Liver (tissue), 9 donors: ENCODE data around the gene ZC3H13. TPM values are rescaled to one million over a fixed set of nuclear protein-coding genes. Genes with fewer than 3 reads are reported as not detected.

Source experiments
- DNase-seq: peaks from one replicate; pipeline ENCODE4 v3.0.0-alpha.2; 2017; ENCODE audit warnings: low spot score
- H3K27ac ChIP-seq, 2 donors: one replicate each; pipeline ENCODE4 v1.7.0; 2013; ENCODE audit warnings: inconsistent platforms in 2 of 2, low read length in 2 of 2, control low read depth in 1 of 2, low read depth in 1 of 2, mild to moderate bottlenecking in 1 of 2
- H3K27me3 ChIP-seq, 4 donors: one replicate each; pipeline versions ENCODE4 v1.6.1 to v1.7.0; 2013; ENCODE audit warnings: low read length in 3 of 4, inconsistent platforms in 1 of 4, mild to moderate bottlenecking in 1 of 4, moderate library complexity in 1 of 4; ENCODE audit not compliant: control insufficient read depth in 4 of 4, insufficient read depth in 4 of 4
- H3K36me3 ChIP-seq, 4 donors: one replicate each; pipeline versions ENCODE4 v1.6.1 to v1.7.0; 2013; ENCODE audit warnings: low read length in 3 of 4, mild to moderate bottlenecking in 3 of 4, low read depth in 1 of 4, moderate library complexity in 1 of 4; ENCODE audit not compliant: control insufficient read depth in 4 of 4, insufficient read depth in 3 of 4
- H3K4me1 ChIP-seq, 4 donors: one replicate each; pipeline versions ENCODE4 v1.6.1 to v1.7.0; 2013; ENCODE audit warnings: low read length in 3 of 4, mild to moderate bottlenecking in 3 of 4, moderate library complexity in 1 of 4; ENCODE audit not compliant: control insufficient read depth in 4 of 4, insufficient read depth in 4 of 4
- H3K4me3 ChIP-seq, 3 donors: one replicate each; pipeline versions ENCODE4 v1.6.1 to v1.7.0; 2013; ENCODE audit warnings: low read length in 3 of 3, control low read depth in 1 of 3, low read depth in 1 of 3, mild to moderate bottlenecking in 1 of 3
- H3K9ac ChIP-seq, 2 donors: one replicate each; pipeline ENCODE4 v1.7.0; 2013; ENCODE audit warnings: low read length in 2 of 2, mild to moderate bottlenecking in 2 of 2, moderate library complexity in 2 of 2, control low read depth in 1 of 2, low read depth in 1 of 2
- H3K9me3 ChIP-seq, 4 donors: one replicate each; pipeline versions ENCODE4 v1.6.1 to v1.7.0; 2013; ENCODE audit warnings: low read length in 3 of 4; ENCODE audit not compliant: control insufficient read depth in 4 of 4
- CTCF ChIP-seq: fragments of 150-350 bp; IDR thresholded peaks from 2 replicates; pipeline ENCODE4 v1.5.1; 2017; ENCODE audit warnings: improper control_type of control experiment, low read depth, low read length; ENCODE audit not compliant: missing input control
- EGR1 ChIP-seq, 2 donors: IDR thresholded peaks; 2 replicates each; pipeline ENCODE4 v1.6.1; 2016 to 2018; ENCODE audit warnings: antibody characterized with exemption in 2 of 2, low read depth in 2 of 2
- FOXA1 ChIP-seq: IDR thresholded peaks from 2 replicates; pipeline ENCODE4 v1.6.1; 2016; ENCODE audit warnings: antibody characterized with exemption
- GABPA ChIP-seq, 2 donors: IDR thresholded peaks in 1 of 2; conservative IDR thresholded peaks in 1 of 2; 2 replicates each; pipeline ENCODE4 v1.6.1; 2016; ENCODE audit warnings: antibody characterized with exemption in 2 of 2, mild to moderate bottlenecking in 1 of 2, moderate library complexity in 1 of 2
- HNF4A ChIP-seq, 2 donors: conservative IDR thresholded peaks; 2 replicates each; pipeline ENCODE4 v1.6.1; 2016; ENCODE audit warnings: antibody characterized with exemption in 2 of 2, mild to moderate bottlenecking in 2 of 2
- HNF4G ChIP-seq: IDR thresholded peaks from 2 replicates; pipeline ENCODE4 v1.6.1; 2016; ENCODE audit warnings: antibody characterized with exemption
- JUND ChIP-seq, 2 donors: IDR thresholded peaks; 2 replicates each; pipeline ENCODE4 v1.6.1; 2016; ENCODE audit warnings: antibody characterized with exemption in 2 of 2
- NR2F2 ChIP-seq: IDR thresholded peaks from 2 replicates; pipeline ENCODE4 v1.6.1; 2016; ENCODE audit warnings: antibody characterized with exemption
- RAD21 ChIP-seq, 2 donors: IDR thresholded peaks; 2 replicates each; pipeline ENCODE4 v1.6.1; 2016; ENCODE audit warnings: antibody characterized with exemption in 2 of 2, mild to moderate bottlenecking in 2 of 2
- SP1 ChIP-seq: IDR thresholded peaks from 2 replicates; pipeline ENCODE4 v1.6.1; 2018; ENCODE audit warnings: antibody characterized with exemption, mild to moderate bottlenecking
- TAF1 ChIP-seq: conservative IDR thresholded peaks from 2 replicates; pipeline ENCODE4 v1.6.1; 2016; ENCODE audit warnings: antibody characterized with exemption, mild to moderate bottlenecking
- WGBS: extraction: QIAGEN DNeasy Blood & Tissue Kit; methylation state at CpG from one replicate; pipeline ENCODE4 v1.1.7; 2013; 5-methylcytosine and 5-hydroxymethylcytosine counted together
- polyA plus RNA-seq, 2 donors: library from polyadenylated mRNA; stranded (reverse) in 1 of 2; unstranded in 1 of 2; fragments of 200-250 nt in 1 of 2; fragments of >200 nt in 1 of 2; fragmentation: Nextera tagmentation in 1 of 2; extraction: Ambion mirVana in 1 of 2; gene quantifications; one replicate each; pipeline versions ENCODE4 v1.2.1 to v1.2.3, GENCODE V29; 2013 to 2015
- total RNA-seq, 2 donors: library from RNA; depleted of rRNA; stranded (reverse); fragments of >200 nt; gene quantifications; one replicate each; pipeline ENCODE4 v1.2.3, GENCODE V29; 2014
- TF ChIP-seq, protein P1 (sequence below): IDR thresholded peaks from 2 replicates; pipeline ENCODE4 v1.6.1; 2016; ENCODE audit warnings: antibody characterized with exemption, mild to moderate bottlenecking
- TF ChIP-seq, protein P2 (sequence below): IDR thresholded peaks from 2 replicates; pipeline ENCODE4 v1.6.1; 2016; ENCODE audit warnings: antibody characterized with exemption
- TF ChIP-seq, protein P3 (sequence below): IDR thresholded peaks from 2 replicates; pipeline ENCODE4 v1.6.1; 2016; ENCODE audit warnings: antibody characterized with exemption
- donor health status: healthy.
- donor health status: healthy.
- donor health status: healthy.
- donor health status: healthy.
- donor health status: healthy.

ZC3H13 gene
- total and polyA plus RNA-seq, 4 donors, result 10.0 to 62.1 (median 28.9) TPM

- no peak overlapping the region for H3K9ac ChIP-seq
- H3K4me1 ChIP-seq, result no peaks in the 10 kb centered on the region
- WGBS, result 92% methylated on average over 3 of the region's 3 CpGs
- no peaks in the 10 kb centered on the region for H3K9me3 ChIP-seq
- H3K27ac ChIP-seq, result no peak overlapping the region
- no peak for DNase-seq
- no peaks in the 10 kb centered on the region for H3K27me3 ChIP-seq
- peaks cover 8 to 39% (median 35%) of the 10 kb centered on the region in 4 donors for H3K36me3 ChIP-seq
- TF ChIP-seq JUND (IDR thresholded peaks at IDR 0.05) (no peak), CTCF (no peak), RAD21 (IDR thresholded peaks at IDR 0.05) (no peak), GABPA (IDR thresholded peaks at IDR 0.05 in 1 of 2, conservative IDR thresholded peaks at IDR 0.05 in 1 of 2) (no peak), HNF4G (no peak), TAF1 (no peak)
- no peak overlapping the region for H3K4me3 ChIP-seq
Observed at GRCh38 chr13:45954836-45955800, 97.4 kb downstream of the ZC3H13 start.

DNA sequence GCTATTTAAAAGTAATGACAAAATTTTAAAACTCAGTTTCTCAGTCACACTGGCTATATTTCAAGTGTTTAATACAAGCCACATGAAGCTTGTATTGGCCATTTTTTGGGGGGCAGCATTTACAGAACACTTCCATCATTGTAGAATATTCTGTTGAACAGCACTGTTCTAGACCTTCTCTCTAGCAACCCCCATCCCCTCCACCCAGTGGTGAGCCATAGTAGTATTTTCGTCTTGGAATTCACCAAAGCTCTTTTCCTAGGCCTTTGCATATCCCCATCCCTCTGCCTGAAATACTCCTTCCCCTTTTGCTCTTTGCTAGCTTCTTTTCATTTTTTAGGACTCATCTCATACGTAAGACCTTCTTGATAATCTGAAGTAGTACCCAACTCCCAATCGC is 99.5 kb downstream of the ZC3H13 start:
- Histone ChIP-seq H3K9ac (no peak overlapping the region), H3K9me3 (no peaks in the 10 kb centered on the region), H3K4me3 (no peak overlapping the region), H3K4me1 (no peaks in the 10 kb centered on the region), H3K27ac (no peak overlapping the region), H3K36me3 (peaks cover 4 to 32% (median 25%) of the 10 kb centered on the region in 4 donors), H3K27me3 (no peaks in the 10 kb centered on the region)
- WGBS, result 98% methylated on average over 3 of the region's 3 CpGs
- no peak for TF ChIP-seq HNF4A (conservative IDR thresholded peaks at IDR 0.05)
- TF ChIP-seq RAD21 (IDR thresholded peaks at IDR 0.05), result no peak
- TF ChIP-seq, protein P1, sequence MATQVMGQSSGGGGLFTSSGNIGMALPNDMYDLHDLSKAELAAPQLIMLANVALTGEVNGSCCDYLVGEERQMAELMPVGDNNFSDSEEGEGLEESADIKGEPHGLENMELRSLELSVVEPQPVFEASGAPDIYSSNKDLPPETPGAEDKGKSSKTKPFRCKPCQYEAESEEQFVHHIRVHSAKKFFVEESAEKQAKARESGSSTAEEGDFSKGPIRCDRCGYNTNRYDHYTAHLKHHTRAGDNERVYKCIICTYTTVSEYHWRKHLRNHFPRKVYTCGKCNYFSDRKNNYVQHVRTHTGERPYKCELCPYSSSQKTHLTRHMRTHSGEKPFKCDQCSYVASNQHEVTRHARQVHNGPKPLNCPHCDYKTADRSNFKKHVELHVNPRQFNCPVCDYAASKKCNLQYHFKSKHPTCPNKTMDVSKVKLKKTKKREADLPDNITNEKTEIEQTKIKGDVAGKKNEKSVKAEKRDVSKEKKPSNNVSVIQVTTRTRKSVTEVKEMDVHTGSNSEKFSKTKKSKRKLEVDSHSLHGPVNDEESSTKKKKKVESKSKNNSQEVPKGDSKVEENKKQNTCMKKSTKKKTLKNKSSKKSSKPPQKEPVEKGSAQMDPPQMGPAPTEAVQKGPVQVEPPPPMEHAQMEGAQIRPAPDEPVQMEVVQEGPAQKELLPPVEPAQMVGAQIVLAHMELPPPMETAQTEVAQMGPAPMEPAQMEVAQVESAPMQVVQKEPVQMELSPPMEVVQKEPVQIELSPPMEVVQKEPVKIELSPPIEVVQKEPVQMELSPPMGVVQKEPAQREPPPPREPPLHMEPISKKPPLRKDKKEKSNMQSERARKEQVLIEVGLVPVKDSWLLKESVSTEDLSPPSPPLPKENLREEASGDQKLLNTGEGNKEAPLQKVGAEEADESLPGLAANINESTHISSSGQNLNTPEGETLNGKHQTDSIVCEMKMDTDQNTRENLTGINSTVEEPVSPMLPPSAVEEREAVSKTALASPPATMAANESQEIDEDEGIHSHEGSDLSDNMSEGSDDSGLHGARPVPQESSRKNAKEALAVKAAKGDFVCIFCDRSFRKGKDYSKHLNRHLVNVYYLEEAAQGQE, result no peak
- TF ChIP-seq SP1, result no peak
- no peak for TF ChIP-seq CTCF
- TF ChIP-seq, protein P2, sequence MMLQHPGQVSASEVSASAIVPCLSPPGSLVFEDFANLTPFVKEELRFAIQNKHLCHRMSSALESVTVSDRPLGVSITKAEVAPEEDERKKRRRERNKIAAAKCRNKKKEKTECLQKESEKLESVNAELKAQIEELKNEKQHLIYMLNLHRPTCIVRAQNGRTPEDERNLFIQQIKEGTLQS, result no peak
- TF ChIP-seq JUND (IDR thresholded peaks at IDR 0.05), result no peak
- no peak for TF ChIP-seq FOXA1
- TF ChIP-seq EGR1 (IDR thresholded peaks at IDR 0.05; ENCODE audit: low read depth in 2 of 2), result no peak
- TF ChIP-seq, protein P3, sequence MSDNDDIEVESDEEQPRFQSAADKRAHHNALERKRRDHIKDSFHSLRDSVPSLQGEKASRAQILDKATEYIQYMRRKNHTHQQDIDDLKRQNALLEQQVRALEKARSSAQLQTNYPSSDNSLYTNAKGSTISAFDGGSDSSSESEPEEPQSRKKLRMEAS, result no peak
- no peak for TF ChIP-seq TAF1
- TF ChIP-seq NR2F2, result no peak
- no peak for TF ChIP-seq HNF4G
- no peak for TF ChIP-seq GABPA (IDR thresholded peaks at IDR 0.05 in 1 of 2, conservative IDR thresholded peaks at IDR 0.05 in 1 of 2)
- no peak for DNase-seq
